HFFc6 (cell line): Measurements from ENCODE around the gene FAM98C. TPM values are rescaled to one million over a fixed set of nuclear protein-coding genes. Genes with fewer than 3 reads are reported as not detected.

Experiments used
- DNase-seq: peaks from one replicate; pipeline ENCODE4 v3.0.0-alpha.2; 2018
- H3K27ac Mint-ChIP-seq: 2 replicates; pipeline ENCODE4 v1.8.0; 2020; ENCODE audit warnings: mild to moderate bottlenecking, mixed read lengths
- H3K27me3 Mint-ChIP-seq: 2 replicates; pipeline ENCODE4 v1.8.0; 2021; ENCODE audit warnings: mild to moderate bottlenecking, moderate library complexity, mixed read lengths; ENCODE audit not compliant: insufficient read depth
- H3K36me3 Mint-ChIP-seq: 2 replicates; pipeline ENCODE4 v1.8.0; 2021; ENCODE audit warnings: low read depth, mixed read lengths
- H3K4me1 Mint-ChIP-seq: 2 replicates; pipeline ENCODE4 v1.8.0; 2020; ENCODE audit warnings: low read depth, mixed read lengths
- H3K4me3 Mint-ChIP-seq: 2 replicates; pipeline ENCODE4 v1.8.0; 2020; ENCODE audit warnings: mild to moderate bottlenecking, moderate library complexity, mixed read lengths
- H3K9me3 Mint-ChIP-seq: 2 replicates; pipeline ENCODE4 v1.8.0; 2020; ENCODE audit warnings: mild to moderate bottlenecking, mixed read lengths
- total RNA-seq, 6 experiments: library from RNA; stranded (reverse); fragmentation: NEBNext Ultra II Directional; extraction: Animal tissue kit (Norgen Biotek cat#: 25700); gene quantifications; 2 replicates in 1 of 6; 3 replicates in 5 of 6; pipeline ENCODE4 v1.2.3, GENCODE V29; 2021
- TF ChIP-seq, protein P1 (sequence below): fragments of 200-600 bp; sonication (generic); IDR thresholded peaks from 2 replicates; pipeline ENCODE4 v1.5.0; 2021; ENCODE audit warnings: antibody characterized with exemption, mild to moderate bottlenecking

Gene FAM98C
- total RNA-seq, 6 experiments from 2014 or later, result 12.5 to 16.9 (median 15.6) TPM

DNA sequence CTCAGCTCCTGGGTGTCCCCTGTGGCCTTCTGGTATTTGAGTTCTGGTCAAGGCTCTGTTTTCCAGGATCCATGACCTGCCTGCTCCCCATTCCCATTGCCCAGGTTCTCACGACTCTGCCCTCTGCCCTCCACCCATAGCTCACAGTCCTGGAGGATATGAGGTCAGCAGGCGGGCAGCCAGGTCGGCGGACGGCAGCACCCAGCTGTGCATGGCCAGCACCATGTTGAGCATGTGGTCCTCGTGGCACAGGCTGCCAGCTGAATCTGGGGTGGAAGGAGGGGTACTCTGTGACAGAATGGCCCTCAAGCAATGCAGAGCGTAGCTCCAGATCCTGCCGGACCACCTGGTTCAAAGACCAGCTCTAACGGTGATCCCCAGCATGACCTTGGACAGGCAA is 18.0 kb downstream of the FAM98C start:
- H3K9me3 Mint-ChIP-seq, result no peaks in the 10 kb centered on the region
- no peak overlapping the region for H3K4me3 Mint-ChIP-seq
- TF ChIP-seq, protein P1, sequence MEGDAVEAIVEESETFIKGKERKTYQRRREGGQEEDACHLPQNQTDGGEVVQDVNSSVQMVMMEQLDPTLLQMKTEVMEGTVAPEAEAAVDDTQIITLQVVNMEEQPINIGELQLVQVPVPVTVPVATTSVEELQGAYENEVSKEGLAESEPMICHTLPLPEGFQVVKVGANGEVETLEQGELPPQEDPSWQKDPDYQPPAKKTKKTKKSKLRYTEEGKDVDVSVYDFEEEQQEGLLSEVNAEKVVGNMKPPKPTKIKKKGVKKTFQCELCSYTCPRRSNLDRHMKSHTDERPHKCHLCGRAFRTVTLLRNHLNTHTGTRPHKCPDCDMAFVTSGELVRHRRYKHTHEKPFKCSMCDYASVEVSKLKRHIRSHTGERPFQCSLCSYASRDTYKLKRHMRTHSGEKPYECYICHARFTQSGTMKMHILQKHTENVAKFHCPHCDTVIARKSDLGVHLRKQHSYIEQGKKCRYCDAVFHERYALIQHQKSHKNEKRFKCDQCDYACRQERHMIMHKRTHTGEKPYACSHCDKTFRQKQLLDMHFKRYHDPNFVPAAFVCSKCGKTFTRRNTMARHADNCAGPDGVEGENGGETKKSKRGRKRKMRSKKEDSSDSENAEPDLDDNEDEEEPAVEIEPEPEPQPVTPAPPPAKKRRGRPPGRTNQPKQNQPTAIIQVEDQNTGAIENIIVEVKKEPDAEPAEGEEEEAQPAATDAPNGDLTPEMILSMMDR, result no peak
- H3K27ac Mint-ChIP-seq, result no peak overlapping the region
- H3K27me3 Mint-ChIP-seq, result peaks cover 26% of the 10 kb centered on the region
- peaks cover 13% of the 10 kb centered on the region for H3K4me1 Mint-ChIP-seq
- H3K36me3 Mint-ChIP-seq, result no peaks in the 10 kb centered on the region
- DNase-seq, result no peak

DNA sequence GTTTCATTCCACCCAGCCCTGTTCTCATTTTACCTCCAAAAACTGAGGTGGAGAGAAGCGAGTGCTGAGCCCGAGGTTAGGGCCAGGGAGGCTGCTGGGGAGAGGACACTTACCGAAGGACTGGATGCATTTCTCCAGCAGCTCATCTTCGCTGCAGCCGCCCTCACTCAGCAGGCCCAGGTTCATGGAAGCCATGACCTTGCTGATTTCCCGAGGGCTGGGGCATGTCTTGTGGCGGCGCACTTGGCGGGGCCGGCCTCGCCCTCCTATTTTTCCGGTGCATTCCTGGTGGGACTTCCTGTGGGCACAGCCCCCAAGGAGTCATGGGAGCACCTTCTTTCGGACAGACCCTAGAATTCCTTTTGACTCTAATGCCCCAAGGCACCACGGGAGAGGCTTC is 19.0 kb downstream of the FAM98C start:
- Mint-ChIP-seq H3K36me3 (no peaks in the 10 kb centered on the region), H3K9me3 (no peaks in the 10 kb centered on the region), H3K27me3 (peaks cover 26% of the 10 kb centered on the region), H3K4me3 (no peak overlapping the region), H3K27ac (no peak overlapping the region), H3K4me1 (peaks cover 13% of the 10 kb centered on the region)
- no peak for DNase-seq
- TF ChIP-seq, protein P1, result no peak

DNA sequence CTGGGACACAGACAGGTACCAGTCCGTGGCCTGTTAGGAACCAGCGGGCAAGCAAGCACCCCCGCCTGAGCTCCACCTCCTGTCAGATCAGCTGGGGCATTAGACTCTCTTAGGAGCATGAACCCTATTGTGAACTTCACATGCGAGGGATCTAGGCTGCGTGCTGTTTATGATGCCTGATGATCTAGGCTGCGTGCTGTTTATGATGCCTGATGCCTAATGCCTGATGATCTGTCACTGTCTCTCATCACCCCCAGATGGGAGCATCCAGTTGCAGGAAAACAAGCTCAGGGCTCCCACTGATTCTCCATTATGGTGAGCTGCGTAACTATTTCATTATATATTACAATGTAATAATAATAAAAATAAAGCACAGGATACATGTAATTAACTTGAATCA is 19.5 kb downstream of the FAM98C start:
- H3K9me3 Mint-ChIP-seq, result no peaks in the 10 kb centered on the region
- H3K4me3 Mint-ChIP-seq, result no peak overlapping the region
- H3K27ac Mint-ChIP-seq, result no peak overlapping the region
- no peaks in the 10 kb centered on the region for H3K36me3 Mint-ChIP-seq
- peaks cover 8% of the 10 kb centered on the region for H3K4me1 Mint-ChIP-seq
- DNase-seq, result no peak
- peaks cover 20% of the 10 kb centered on the region for H3K27me3 Mint-ChIP-seq
- TF ChIP-seq, protein P1, result no peak

DNA sequence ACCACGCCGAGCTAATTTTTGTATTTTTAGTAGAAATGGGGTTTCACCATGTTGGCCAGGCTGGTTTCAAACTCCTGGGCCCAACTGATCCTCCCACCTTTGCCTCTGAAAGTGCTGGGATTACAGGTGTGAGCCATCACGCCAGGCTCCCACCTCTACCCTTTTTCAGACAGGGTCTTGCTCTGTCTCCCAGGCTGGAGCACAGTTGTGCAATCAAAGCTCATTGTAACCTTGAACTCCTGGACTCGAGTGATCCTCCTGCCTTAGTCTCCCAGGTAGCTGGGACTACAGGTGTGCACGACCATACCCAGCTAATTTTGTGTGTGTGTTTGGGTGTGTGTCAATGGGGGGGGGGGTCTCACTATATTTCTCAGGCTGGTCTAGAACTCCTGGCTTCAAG is 21.4 kb downstream of the FAM98C start:
- no peaks in the 10 kb centered on the region; the same call in 1 of the 2 replicates for H3K4me1 Mint-ChIP-seq
- no peaks in the 10 kb centered on the region for H3K36me3 Mint-ChIP-seq
- no peak overlapping the region for H3K4me3 Mint-ChIP-seq
- no peak overlapping the region for H3K27ac Mint-ChIP-seq
- no peak for DNase-seq
- H3K9me3 Mint-ChIP-seq, result no peaks in the 10 kb centered on the region
- peaks cover 16% of the 10 kb centered on the region for H3K27me3 Mint-ChIP-seq
- TF ChIP-seq, protein P1, result no peak

DNA sequence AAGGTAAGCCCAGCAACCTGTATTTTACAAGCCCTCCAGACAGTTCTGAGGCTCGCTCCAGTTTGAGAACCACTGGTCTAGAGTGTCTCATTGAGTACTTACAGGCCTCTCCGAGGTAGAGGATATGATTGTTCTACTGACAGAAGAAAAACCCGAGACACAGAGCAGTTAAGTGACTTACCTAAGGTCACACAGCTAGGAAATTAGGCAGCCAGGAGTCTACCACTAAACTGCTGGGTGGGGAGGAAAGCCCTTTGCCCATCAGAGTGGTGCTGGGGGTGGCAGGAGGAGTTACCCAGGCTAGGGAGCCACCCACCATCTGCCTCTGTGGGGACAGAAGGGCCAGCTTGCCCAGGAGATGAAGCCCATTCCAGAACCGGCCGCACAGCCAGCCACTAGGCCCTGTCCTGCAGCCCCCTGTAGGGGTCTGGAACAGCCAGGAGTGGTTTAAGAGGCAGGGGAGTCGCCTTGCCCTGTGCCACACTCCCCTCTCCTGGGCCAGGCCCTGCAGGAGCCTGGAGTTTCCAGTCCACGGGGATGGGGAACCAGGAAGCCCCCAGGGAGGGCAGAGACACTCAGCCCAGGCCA is 22.4 kb downstream of the FAM98C start:
- Mint-ChIP-seq H3K9me3 (no peaks in the 10 kb centered on the region), H3K27me3 (peaks cover 16% of the 10 kb centered on the region), H3K36me3 (no peaks in the 10 kb centered on the region), H3K27ac (no peak overlapping the region), H3K4me3 (no peak overlapping the region), H3K4me1 (no peaks in the 10 kb centered on the region; the same call in 1 of the 2 replicates)
- DNase-seq, result no peak
- TF ChIP-seq, protein P1, result no peak
